ENCODE data around the gene IGSF23.

The IGSF23 gene

DNA sequence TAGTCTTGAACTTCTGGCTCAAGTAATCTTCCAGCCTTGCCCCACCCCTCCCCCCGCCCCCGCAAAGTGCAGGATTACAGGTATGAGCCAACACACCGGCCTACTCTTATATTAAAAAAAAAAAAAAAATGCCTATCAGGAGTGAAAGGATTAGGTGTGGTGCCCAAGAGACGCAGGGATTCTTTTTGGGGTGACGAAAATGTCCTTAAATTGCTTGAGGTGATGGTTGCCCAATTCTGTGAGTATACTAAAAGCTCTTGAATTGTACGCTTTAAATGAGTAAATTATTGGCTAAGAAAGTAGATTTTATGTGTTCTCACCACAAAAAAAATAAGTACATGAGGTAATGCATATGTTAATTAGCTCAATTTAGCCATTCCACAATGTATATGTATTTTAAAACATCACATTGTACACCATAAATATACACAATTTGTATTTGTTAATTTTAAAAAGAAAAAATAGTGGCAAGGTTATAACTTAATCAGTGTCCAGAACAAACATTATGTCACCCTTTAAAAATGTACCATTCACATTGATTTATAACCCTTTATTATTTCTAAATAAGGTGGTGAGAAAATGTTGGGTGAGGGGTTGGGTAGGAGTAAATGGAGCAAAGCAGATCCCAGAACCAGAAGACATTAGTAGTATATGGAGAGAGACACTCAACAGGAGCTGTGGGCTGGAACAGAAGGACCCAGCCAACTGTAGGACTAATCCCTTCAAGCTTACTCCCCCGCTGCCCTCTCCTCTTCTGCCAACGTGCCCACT is 3.9 kb downstream of the IGSF23 start:
- H3K27me3 ChIP-seq, result no peaks in the 10 kb centered on the region
- TF ChIP-seq, protein P1, sequence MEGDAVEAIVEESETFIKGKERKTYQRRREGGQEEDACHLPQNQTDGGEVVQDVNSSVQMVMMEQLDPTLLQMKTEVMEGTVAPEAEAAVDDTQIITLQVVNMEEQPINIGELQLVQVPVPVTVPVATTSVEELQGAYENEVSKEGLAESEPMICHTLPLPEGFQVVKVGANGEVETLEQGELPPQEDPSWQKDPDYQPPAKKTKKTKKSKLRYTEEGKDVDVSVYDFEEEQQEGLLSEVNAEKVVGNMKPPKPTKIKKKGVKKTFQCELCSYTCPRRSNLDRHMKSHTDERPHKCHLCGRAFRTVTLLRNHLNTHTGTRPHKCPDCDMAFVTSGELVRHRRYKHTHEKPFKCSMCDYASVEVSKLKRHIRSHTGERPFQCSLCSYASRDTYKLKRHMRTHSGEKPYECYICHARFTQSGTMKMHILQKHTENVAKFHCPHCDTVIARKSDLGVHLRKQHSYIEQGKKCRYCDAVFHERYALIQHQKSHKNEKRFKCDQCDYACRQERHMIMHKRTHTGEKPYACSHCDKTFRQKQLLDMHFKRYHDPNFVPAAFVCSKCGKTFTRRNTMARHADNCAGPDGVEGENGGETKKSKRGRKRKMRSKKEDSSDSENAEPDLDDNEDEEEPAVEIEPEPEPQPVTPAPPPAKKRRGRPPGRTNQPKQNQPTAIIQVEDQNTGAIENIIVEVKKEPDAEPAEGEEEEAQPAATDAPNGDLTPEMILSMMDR (IDR thresholded peaks at IDR 0.05), result no peak
- no peak overlapping the region for H3K4me3 ChIP-seq (ENCODE audit: low read depth in 1 of 2, low read length in 1 of 2)
- no peaks in the 10 kb centered on the region for H3K36me3 ChIP-seq
- H3K4me1 ChIP-seq (ENCODE audit: control insufficient read depth in 1 of 2, insufficient read depth in 1 of 2, low read depth in 1 of 2, low read length in 1 of 2), result peaks cover 59 to 60% of the 10 kb centered on the region in 2 experiments
- H3K27ac ChIP-seq, result peak overlapping the region; percentile 89
- no peaks in the 10 kb centered on the region for H3K9me3 ChIP-seq

DNA sequence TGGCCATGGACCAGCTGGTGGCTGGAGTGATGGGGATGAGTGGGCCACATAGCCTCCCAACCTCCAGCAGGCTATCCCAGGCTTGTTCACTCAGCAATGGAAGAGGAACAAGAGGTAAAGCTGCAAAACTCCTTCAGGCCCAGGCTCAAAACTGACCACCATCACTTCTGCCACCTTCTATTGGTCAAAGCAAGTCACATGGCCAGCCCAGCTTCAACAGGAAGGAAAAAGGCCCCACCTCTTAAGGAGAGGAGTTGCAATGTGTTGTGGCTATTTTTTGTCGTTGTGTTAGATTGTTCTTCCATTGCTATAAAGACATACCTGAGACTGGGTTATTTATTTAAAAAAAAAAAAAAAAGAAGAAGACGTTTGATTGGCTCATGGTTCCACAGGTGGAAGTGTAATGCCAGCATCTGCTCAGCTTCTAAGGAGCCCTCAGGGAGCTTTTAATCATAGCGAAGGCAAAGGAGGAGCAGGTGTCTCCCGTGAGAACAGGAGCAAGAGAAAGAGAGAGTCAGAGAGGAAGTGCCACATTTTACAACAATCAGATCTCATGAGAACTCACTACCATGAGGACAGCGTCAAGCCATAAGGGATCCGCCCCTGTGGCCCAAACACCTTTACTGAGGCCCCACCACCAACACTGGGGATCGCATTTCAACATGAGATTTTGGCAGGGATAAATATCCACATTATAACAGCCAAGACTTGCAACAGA is 5.4 kb downstream of the IGSF23 start:
- no peaks in the 10 kb centered on the region for H3K9me3 ChIP-seq
- H3K27me3 ChIP-seq, result no peaks in the 10 kb centered on the region
- TF ChIP-seq, protein P1 (IDR thresholded peaks at IDR 0.05), result no peak
- no peaks in the 10 kb centered on the region for H3K36me3 ChIP-seq
- H3K4me3 ChIP-seq (ENCODE audit: low read depth in 1 of 2, low read length in 1 of 2), result peak overlapping the region in 1 of 2 experiments; percentile 20
- H3K27ac ChIP-seq, result peak overlapping the region; percentile 89
- peaks cover 72 to 75% of the 10 kb centered on the region in 2 experiments for H3K4me1 ChIP-seq (ENCODE audit: control insufficient read depth in 1 of 2, insufficient read depth in 1 of 2, low read depth in 1 of 2, low read length in 1 of 2)

DNA sequence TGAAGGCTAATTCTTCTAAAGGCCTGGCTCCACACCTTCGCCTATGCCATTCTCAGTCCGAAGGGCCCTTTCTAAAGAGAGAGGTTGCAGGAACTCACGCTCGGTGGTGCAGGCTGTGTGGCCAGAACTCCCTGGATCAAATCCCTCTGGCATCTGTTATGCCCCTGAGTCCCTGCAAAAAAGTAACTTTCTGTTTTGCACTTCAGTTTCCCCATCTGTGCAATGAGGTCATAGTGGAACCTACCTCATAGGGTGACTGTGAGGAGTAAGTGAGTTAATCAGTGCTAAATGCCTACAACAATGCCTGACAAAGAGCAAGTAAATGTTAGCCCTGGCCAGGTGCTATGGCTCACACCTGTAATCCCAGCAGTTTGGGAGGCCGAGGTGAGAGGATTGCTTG is 7.3 kb downstream of the IGSF23 start:
- TF ChIP-seq, protein P1 (IDR thresholded peaks at IDR 0.05), result no peak
- peaks cover 62 to 69% of the 10 kb centered on the region in 2 experiments for H3K4me1 ChIP-seq (ENCODE audit: control insufficient read depth in 1 of 2, insufficient read depth in 1 of 2, low read depth in 1 of 2, low read length in 1 of 2)

DNA sequence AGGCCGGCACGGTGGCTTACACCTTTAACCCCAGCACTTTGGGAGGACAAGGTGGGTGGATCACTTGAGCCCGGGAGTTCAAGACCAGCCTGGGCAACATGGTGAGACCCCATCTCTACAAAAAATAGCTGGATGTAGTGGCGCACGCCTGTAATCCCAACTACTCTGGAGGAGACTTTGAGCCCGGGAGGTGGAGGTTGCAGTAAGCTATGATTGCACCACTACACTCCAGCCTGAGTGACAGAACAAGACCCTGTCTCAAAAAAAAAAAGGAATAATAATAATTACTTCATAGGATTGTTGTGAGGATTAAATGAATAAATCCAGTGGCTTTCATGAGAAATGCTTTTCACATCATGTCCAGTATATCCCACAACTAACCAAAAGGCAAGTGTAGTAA is 8.0 kb downstream of the IGSF23 start:
- Histone ChIP-seq H3K27ac (no peak overlapping the region), H3K4me3 (ENCODE audit: low read depth in 1 of 2, low read length in 1 of 2) (no peak overlapping the region), H3K4me1 (ENCODE audit: control insufficient read depth in 1 of 2, insufficient read depth in 1 of 2, low read depth in 1 of 2, low read length in 1 of 2) (peaks cover 55 to 62% of the 10 kb centered on the region in 2 experiments), H3K36me3 (no peaks in the 10 kb centered on the region), H3K27me3 (no peaks in the 10 kb centered on the region), H3K9me3 (no peaks in the 10 kb centered on the region)
- TF ChIP-seq, protein P1 (IDR thresholded peaks at IDR 0.05), result no peak

More for the DNA sequence above, 7.3 kb downstream of the IGSF23 start:
- Histone ChIP-seq H3K27me3 (no peaks in the 10 kb centered on the region), H3K4me3 (ENCODE audit: low read depth in 1 of 2, low read length in 1 of 2) (no peak overlapping the region), H3K9me3 (no peaks in the 10 kb centered on the region), H3K36me3 (no peaks in the 10 kb centered on the region), H3K27ac (no peak overlapping the region)

DNA sequence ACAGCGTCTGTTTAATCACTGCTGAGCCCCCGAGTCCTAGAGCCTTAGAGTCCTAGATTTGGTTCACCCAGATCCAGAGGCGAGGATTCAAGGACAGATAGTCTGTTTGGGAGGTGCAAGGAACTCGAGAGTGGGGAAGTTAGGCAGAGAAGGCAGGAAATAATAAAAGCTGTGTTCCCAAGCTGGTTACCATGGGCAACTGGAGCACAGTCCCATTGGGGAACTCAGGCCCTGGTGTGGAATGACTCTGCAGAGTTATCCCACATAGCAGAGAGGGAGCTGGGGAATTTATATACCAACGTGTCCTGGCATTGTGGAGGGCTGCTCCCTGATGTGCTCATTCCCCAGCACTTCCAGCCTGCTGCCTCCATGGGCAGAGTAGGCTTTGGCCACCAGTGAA is 9.7 kb downstream of the IGSF23 start:
- Histone ChIP-seq H3K4me1 (ENCODE audit: control insufficient read depth in 1 of 2, insufficient read depth in 1 of 2, low read depth in 1 of 2, low read length in 1 of 2) (peaks cover 39 to 48% of the 10 kb centered on the region in 2 experiments), H3K9me3 (no peaks in the 10 kb centered on the region), H3K36me3 (no peaks in the 10 kb centered on the region), H3K27ac (peak overlapping the region; percentile 48), H3K27me3 (no peaks in the 10 kb centered on the region), H3K4me3 (ENCODE audit: low read depth in 1 of 2, low read length in 1 of 2) (no peak overlapping the region)
- TF ChIP-seq, protein P1 (IDR thresholded peaks at IDR 0.05), result no peak

Data from neutrophil (primary cell).